Measurements from ENCODE around the gene WWOX.

The WWOX gene

GRCh38 chr16:79062336-79062735 is 962.9 kb downstream of the WWOX start:
- no peak for DNase-seq

GRCh38 chr16:79062821-79063220 is 963.4 kb downstream of the WWOX start:
- DNase-seq, result peak; percentile 64

GRCh38 chr16:79064256-79064972 is 965.0 kb downstream of the WWOX start:
- DNase-seq, result no peak

GRCh38 chr16:79066561-79066960 is 967.1 kb downstream of the WWOX start:
- DNase-seq, result no peak

GRCh38 chr16:79067600-79067999 is 968.1 kb downstream of the WWOX start:
- DNase-seq, result no peak

GRCh38 chr16:79069121-79069520 is 969.7 kb downstream of the WWOX start:
- no peak for DNase-seq

GRCh38 chr16:79069633-79070032 is 970.2 kb downstream of the WWOX start:
- no peak for DNase-seq

- peak; percentile 48 for DNase-seq
These were observed 972.0 kb downstream of the WWOX start for GRCh38 chr16:79071424-79071823.

- no peak for DNase-seq
These were observed 973.1 kb downstream of the WWOX start for GRCh38 chr16:79072517-79072916.

GRCh38 chr16:79073566-79073965 is 974.1 kb downstream of the WWOX start:
- DNase-seq, result no peak

- no peak for DNase-seq
These were observed 975.1 kb downstream of the WWOX start for GRCh38 chr16:79074541-79074940.

GRCh38 chr16:79074951-79075350 is 975.5 kb downstream of the WWOX start:
- no peak for DNase-seq

- no peak for DNase-seq
These were observed 976.8 kb downstream of the WWOX start for GRCh38 chr16:79076047-79076767.

GRCh38 chr16:79077346-79077745 is 977.9 kb downstream of the WWOX start:
- no peak for DNase-seq

GRCh38 chr16:79079656-79080420 is 980.4 kb downstream of the WWOX start:
- no peak for DNase-seq

- no peak for DNase-seq
These were observed 982.0 kb downstream of the WWOX start for GRCh38 chr16:79081297-79082066.

GRCh38 chr16:79082970-79083369 is 983.5 kb downstream of the WWOX start:
- no peak for DNase-seq

GRCh38 chr16:79083508-79084299 is 984.2 kb downstream of the WWOX start:
- DNase-seq, result no peak

- DNase-seq, result no peak
These were observed 989.5 kb downstream of the WWOX start for GRCh38 chr16:79088971-79089370.

GRCh38 chr16:79089735-79090284 is 990.4 kb downstream of the WWOX start:
- DNase-seq, result peak; percentile 75

- no peak for DNase-seq
These were observed 991.5 kb downstream of the WWOX start for GRCh38 chr16:79090966-79091365.

- no peak for DNase-seq
These were observed 993.4 kb downstream of the WWOX start for GRCh38 chr16:79092846-79093245.

All from femur (tissue), 1 donor.